Osteocyte (in vitro differentiated cells): Measurements from ENCODE around the gene CAPNS1. TPM values are rescaled to one million over a fixed set of nuclear protein-coding genes. Genes with fewer than 3 reads are reported as not detected.

Experiments
- DNase-seq: peaks from one replicate; pipeline ENCODE4 v3.0.0; 2021; ENCODE audit warnings: mixed read lengths; ENCODE audit not compliant: unreplicated experiment; ENCODE audit errors: extremely low spot score
- H3K27ac Mint-ChIP-seq: one replicate; pipeline ENCODE4 v1.8.0; 2021; ENCODE audit warnings: mild to moderate bottlenecking, mixed read lengths; ENCODE audit not compliant: unreplicated experiment
- H3K27me3 Mint-ChIP-seq: one replicate; pipeline ENCODE4 v1.8.0; 2021; ENCODE audit warnings: mixed read lengths; ENCODE audit not compliant: unreplicated experiment
- H3K36me3 Mint-ChIP-seq: one replicate; pipeline ENCODE4 v1.8.0; 2021; ENCODE audit warnings: mixed read lengths; ENCODE audit not compliant: unreplicated experiment
- H3K4me1 Mint-ChIP-seq: one replicate; pipeline ENCODE4 v1.8.0; 2021; ENCODE audit warnings: mixed read lengths; ENCODE audit not compliant: unreplicated experiment
- H3K4me3 Mint-ChIP-seq: one replicate; pipeline ENCODE4 v1.8.0; 2021; ENCODE audit warnings: mild to moderate bottlenecking, moderate library complexity, mixed read lengths; ENCODE audit not compliant: unreplicated experiment
- H3K9me3 Mint-ChIP-seq: one replicate; pipeline ENCODE4 v1.8.0; 2021; ENCODE audit warnings: mixed read lengths; ENCODE audit not compliant: unreplicated experiment
- CTCF ChIP-seq: fragments of 200-600 bp; sonication (generic); IDR thresholded peaks from 2 replicates; pipeline ENCODE4 v1.5.0; 2021; ENCODE audit warnings: antibody characterized with exemption, mild to moderate bottlenecking, moderate library complexity
- total RNA-seq: library from RNA; stranded (reverse); gene quantifications from 2 replicates; pipeline ENCODE4 v1.2.1, GENCODE V29; 2021

Gene CAPNS1
- total RNA-seq, 1 donor from 2014 or later: 789 TPM

GRCh38 chr19:36152352-36153091 lies 12.7 kb downstream of the CAPNS1 start, which contains the start of gene COX7A1:
COX7A1 (minus strand) TSS chr19:36152447; CDS start chr19:36152407, 40 bp downstream.
- no peak within 1 kb of the TSS for H3K27ac Mint-ChIP-seq
- no peak for TF ChIP-seq CTCF
- peaks cover 31% of the 10 kb centered on the region for H3K36me3 Mint-ChIP-seq
- no peaks in the 10 kb centered on the region for H3K9me3 Mint-ChIP-seq
- H3K4me1 Mint-ChIP-seq: no peaks in the 10 kb centered on the region
- no peak within 1 kb of the TSS for H3K4me3 Mint-ChIP-seq
- no peaks in the 10 kb centered on the region for H3K27me3 Mint-ChIP-seq
- no peak for DNase-seq

GRCh38 chr19:36153126-36153525 lies 13.3 kb downstream of the CAPNS1 start:
- Mint-ChIP-seq H3K4me1 (no peaks in the 10 kb centered on the region), H3K9me3 (no peaks in the 10 kb centered on the region), H3K27me3 (no peaks in the 10 kb centered on the region), H3K27ac (no peak overlapping the region), H3K4me3 (no peak overlapping the region), H3K36me3 (peaks cover 26% of the 10 kb centered on the region)
- DNase-seq: no peak
- no peak for TF ChIP-seq CTCF

GRCh38 chr19:36160821-36161596 lies 21.1 kb downstream of the CAPNS1 start:
- Mint-ChIP-seq H3K4me3 (no peak overlapping the region), H3K4me1 (no peaks in the 10 kb centered on the region), H3K27me3 (no peaks in the 10 kb centered on the region), H3K36me3 (peaks cover 4% of the 10 kb centered on the region), H3K27ac (no peak overlapping the region), H3K9me3 (no peaks in the 10 kb centered on the region)
- no peak for DNase-seq
- no peak for TF ChIP-seq CTCF

GRCh38 chr19:36163813-36164212 lies 23.9 kb downstream of the CAPNS1 start:
- Mint-ChIP-seq H3K27me3 (no peaks in the 10 kb centered on the region), H3K4me3 (no peak overlapping the region), H3K27ac (no peak overlapping the region), H3K36me3 (peaks cover 4% of the 10 kb centered on the region), H3K4me1 (no peaks in the 10 kb centered on the region), H3K9me3 (no peaks in the 10 kb centered on the region)
- no peak for TF ChIP-seq CTCF
- no peak for DNase-seq
